Fibroblast of skin of left quadriceps (primary cell): ENCODE data around the gene PAFAH1B1.

Source experiments
- DNase-seq, 2 experiments: peaks; one replicate each; pipeline ENCODE4 v3.0.0-alpha.2; 2013; ENCODE audit warnings: low read depth in 2 of 2

PAFAH1B1 gene

DNA sequence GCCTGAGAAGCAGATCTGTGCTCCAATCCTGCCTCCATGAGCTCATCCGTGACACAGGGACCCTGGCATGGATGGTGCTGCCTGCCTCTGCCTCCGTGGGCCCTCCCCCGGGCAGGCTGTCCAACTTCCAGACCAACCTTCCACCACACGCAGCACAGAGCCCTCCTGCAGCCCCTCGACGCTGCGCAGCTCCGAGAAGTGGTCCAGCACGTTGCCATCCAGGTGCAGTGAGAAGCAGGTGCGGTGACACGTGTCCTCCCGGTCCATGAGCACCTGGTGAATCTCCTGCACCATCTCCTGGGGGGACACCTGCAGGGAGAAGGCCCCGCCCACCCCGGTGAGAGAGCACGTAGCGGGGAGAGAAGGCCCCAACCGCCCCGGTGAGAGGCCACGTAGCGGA, 109.7 kb downstream of the PAFAH1B1 start:
- DNase-seq, result no peak

GRCh38 chr17:2703606-2704005, 110.2 kb downstream of the PAFAH1B1 start:
- DNase-seq, result no peak

- DNase-seq, result no peak
Measured at GRCh38 chr17:2704031-2704889, 110.8 kb downstream of the PAFAH1B1 start.

- no peak for DNase-seq
Measured at GRCh38 chr17:2704890-2705248, 111.4 kb downstream of the PAFAH1B1 start.

- DNase-seq, result no peak
Measured at GRCh38 chr17:2705263-2705662, 111.8 kb downstream of the PAFAH1B1 start.

DNA sequence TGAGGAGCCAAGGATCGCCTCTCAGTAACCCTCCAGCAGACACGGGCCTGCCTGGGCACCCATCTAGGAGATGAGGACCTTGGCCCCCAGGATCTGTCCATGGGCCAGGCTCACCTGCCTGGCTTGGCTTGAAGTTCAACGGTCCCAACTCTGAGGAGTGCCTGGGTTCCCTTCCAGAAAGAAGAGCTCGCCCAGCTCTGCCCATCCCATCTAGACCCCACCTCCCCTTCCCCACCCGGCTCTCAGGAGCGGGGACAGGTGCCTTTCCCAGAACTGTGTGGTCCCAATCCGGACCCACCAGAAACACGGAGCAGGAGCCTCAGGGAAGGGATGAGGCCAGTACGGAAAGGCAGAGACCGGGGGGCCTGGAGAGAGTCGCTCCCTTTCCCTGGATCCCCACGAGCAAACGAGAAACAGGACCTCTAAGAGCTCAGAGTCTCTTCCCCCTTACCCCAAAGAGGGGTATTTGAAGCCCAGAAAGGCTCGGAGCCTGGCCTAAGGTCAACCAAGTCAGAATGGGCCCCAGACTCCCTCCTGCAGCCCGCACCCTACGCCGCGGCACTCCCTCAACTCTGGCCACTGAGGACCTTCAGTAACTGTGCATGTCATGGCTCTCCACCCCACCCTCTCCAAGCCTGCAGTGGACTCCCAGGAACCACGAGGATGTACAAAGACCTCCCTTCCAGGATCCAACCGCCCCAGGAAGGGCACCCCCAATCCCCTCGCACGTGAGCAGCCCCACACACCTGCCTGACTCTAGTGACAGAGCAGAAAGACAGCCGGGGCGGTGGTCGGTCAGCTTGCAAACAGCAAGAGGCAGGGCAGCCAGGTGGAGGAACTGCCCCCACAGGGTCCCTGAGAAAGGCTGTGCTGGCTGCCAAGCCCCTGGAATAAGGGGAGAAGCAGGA, 112.7 kb downstream of the PAFAH1B1 start:
- DNase-seq, result no peak

- no peak for DNase-seq
Measured at GRCh38 chr17:2706911-2707510, 113.6 kb downstream of the PAFAH1B1 start.

DNA sequence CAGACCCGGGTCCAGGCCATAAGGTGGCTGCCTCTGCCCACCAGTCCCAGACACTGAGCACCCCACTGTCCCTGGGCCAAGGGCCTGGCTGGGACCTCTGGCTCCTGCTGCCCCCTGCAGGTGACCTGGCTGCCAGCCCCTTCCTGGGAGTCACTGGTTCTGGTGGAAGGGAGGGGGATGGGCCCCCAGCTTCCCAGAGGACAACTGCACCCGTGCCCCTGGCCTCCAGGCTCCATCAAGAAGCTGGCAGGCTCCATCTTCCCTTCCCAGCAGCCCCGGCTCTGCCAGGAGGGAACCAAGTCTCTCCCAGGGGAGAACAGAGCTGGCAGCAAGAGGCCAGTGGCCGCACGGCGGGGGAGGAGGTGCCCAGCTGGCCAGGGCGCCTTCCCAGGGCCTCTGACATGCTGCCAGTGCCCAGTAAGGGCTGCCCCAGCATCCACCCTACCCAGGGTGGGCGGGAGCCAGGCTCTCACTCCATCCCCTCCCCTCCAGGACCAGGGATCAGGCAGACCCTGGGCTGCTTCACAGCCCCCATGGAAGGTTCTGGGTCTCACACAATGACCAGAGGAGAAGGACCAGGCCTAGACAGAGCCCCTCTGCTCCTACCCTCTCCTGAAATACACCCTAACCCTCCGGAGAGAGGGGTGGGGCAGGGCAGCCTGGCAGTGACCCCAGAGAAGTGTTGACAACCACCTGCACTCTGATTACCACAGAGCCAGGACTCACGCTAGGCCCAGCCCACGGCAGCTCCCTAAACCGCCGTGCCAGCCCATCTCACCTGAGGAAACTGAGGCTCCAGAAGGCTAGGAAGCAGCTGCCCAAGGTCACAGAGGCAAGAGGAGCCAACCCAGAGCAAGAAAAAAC, 114.5 kb downstream of the PAFAH1B1 start:
- DNase-seq, result no peak

GRCh38 chr17:2708585-2709182, 115.2 kb downstream of the PAFAH1B1 start:
- DNase-seq, result no peak

DNA sequence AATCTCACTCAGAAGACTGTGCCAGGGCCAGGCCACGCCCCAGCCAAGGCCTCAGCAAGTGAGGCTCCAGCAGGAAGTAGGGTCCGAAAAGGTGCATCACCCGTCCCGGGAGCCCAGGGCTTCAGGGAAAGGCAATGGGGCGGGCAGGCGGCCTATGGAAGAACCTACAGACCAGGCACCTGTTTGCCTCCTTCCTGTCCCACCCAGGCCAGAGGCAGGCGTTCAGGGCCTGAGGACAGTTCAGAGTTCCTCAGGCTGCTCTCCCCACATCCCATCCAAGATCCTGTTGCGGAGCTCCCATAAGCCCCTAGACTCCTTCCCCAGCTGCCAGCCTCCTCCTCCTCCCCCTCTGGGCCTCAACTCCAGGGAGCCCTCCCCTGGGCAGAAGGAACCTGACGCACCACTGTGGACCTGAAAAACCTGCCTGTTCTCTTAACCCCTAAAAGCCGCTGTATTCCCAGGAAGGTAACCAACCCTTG, 115.8 kb downstream of the PAFAH1B1 start:
- no peak for DNase-seq

GRCh38 chr17:2710071-2710802, 116.8 kb downstream of the PAFAH1B1 start:
- DNase-seq, result no peak

- DNase-seq, result no peak
Measured at GRCh38 chr17:2710803-2711607, 117.6 kb downstream of the PAFAH1B1 start.

DNA sequence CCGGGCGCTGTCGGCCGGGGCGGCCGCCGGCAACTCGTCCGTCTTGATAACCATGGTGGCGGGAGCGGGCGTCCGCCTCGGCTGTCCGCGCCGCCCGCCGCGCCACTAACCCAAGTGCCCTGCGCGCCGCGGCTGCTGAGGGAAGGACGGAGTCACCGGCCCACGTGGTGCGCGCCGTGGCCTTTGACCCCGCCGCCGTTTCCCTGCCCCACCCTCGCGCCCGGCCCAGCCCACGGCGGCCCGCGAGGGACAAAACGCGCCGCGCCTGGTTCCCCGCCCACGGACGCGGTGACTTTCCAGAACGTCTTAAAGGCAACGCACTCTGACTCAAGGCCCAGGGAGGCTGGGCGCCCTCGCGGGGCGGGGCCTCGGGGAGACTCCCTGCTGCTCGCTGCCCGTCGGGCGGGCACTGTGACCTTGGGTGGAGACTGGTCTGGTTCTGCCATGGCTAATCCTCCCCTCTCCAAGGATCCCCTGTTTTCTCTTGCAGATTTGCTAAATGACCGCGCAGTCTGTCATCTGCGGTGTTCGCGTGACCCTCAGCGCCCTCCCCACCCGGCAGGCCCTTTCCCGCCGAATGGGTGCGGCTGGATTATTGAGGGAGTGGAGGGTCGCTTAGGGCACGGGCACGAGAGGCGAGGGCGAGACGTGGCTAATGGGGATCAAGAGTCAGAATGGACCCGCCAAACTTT, 118.3 kb downstream of the PAFAH1B1 start, which contains the start of gene CLUH:
Gene CLUH (minus strand): TSS at position 157 of the 692 bp plus-strand sequence. CDS start 103 bp downstream, at position 54.
- DNase-seq, result peak; percentile 91 to 93

- DNase-seq, result no peak
Measured at GRCh38 chr17:2712300-2713043, 119.0 kb downstream of the PAFAH1B1 start.

DNA sequence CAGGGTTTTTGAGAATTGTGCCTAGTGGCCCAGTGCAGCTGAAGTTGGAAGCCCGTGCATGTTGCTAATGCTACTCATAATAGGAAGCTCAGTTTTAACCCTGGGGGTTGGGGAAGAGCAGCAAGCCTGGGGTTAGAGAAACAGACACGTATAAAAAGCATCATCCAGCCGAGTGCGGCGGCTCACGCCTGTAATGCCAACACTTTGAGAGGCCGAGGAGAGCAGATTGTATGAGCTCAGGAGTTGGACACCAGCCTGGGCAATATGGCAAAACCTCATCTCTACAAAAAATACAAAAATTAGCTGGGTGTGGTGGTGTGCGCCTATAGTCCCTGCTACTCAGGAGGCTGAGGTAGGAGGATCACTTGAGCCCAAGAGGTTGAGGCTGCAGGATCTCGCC, 120.4 kb downstream of the PAFAH1B1 start:
- DNase-seq, result no peak

DNA sequence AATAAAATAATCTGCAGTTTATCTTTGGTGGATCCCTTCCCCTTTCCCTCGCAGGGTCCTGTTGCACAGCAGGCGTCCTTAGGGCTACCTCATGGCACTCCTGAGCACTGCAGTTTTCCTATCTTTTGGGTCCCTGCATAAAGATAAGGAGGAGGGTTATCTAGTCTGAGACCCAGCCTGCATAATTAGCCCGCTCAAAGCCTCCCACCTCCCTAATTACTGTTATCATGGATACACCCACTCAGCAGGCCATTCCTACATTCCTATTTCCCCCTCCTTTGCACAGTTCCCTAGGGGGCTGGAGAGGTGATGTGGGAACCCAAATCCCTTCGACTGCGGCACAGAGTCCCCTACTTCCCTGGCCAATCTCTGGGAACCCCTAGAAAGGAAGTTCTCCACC, 123.2 kb downstream of the PAFAH1B1 start:
- DNase-seq, result no peak

GRCh38 chr17:2718150-2718938, 124.9 kb downstream of the PAFAH1B1 start:
- no peak for DNase-seq
